Endometrial microvascular endothelial cells (primary cell): ENCODE data around the gene TMEM52. TPM values are rescaled to one million over a fixed set of nuclear protein-coding genes. Genes with fewer than 3 reads are reported as not detected.

Experiments
- in situ Hi-C: cut with HindIII; loops from 2 replicates; pipeline ENCODE4 v1.10.0; 2017; ENCODE audit warnings: low sequenced_read_pairs, low pct_unique_long_range_greater_than_20kb; ENCODE audit errors: inconsistent ontology term
- total RNA-seq: library from RNA; depleted of rRNA; stranded (reverse); fragments of >200 nt; gene quantifications from one replicate; pipeline ENCODE4 v1.2.3, GENCODE V29; 2015; ENCODE audit errors: inconsistent ontology term

Gene TMEM52
- total RNA-seq, 1 donor from 2014 or later: not detected

GRCh38 chr1:1889090-1889750, 29.9 kb downstream of the TMEM52 start:
- in situ Hi-C loops: loop anchor here (10.0 kb wide), 1 partner anchor 64 kb away; no protein-coding TSS in a partner anchor

DNA sequence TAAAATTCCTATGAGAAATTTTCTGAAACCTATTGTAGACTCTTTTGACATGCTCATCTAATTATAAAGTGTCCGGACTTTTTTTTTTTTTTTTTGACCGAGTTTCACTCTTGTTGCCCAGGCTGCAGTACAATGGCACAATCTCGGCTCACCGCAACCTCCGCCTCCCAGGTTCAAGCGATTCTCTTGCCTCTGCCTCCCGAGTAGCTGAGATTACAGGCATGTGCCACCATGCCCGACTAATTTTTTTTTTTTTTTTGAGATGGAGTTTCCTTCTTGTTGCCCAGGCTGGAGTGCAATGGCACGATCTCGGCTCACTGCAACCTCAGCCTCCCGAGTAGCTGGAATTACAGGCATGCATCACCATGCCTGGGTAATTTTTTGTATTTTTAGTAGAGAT, 35.2 kb downstream of the TMEM52 start:
- in situ Hi-C loops: loop anchor here (10.0 kb wide), 1 partner anchor 59 kb away; no protein-coding TSS in a partner anchor

GRCh38 chr1:1883092-1883873, 35.8 kb downstream of the TMEM52 start:
- in situ Hi-C loops: loop anchor here (10.0 kb wide), 1 partner anchor 58 kb away; no protein-coding TSS in a partner anchor

DNA sequence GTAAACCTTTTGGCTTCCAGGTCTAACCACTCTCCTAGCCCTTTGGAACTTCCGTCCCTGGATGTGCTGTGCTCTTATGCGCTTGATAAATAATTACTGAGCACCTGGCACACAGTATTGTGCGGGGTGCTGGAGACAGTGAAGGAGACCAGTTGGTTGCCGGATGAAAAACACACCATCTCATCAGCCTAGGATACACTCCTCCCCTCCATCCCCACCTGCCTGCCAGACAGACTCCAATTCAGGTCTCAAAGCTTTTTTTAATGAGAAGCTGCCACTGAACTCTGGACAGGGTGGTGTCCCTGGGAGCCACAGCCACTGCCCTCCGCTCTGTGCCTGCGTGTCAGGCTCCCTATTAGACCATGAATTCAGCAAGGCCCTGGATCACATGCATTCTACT, 37.4 kb downstream of the TMEM52 start:
- in situ Hi-C loops: loop anchor here (10.0 kb wide), 1 partner anchor 57 kb away; no protein-coding TSS in a partner anchor

GRCh38 chr1:1880617-1881312, 38.3 kb downstream of the TMEM52 start:
- in situ Hi-C loops: loop anchor here (10.0 kb wide), 1 partner anchor 56 kb away; no protein-coding TSS in a partner anchor

- in situ Hi-C loops: loop anchor here (10.0 kb wide), 1 partner anchor 55 kb away; no protein-coding TSS in a partner anchor
Observed at GRCh38 chr1:1879942-1880341, 39.1 kb downstream of the TMEM52 start.

- in situ Hi-C loops: no loop called here
Observed at GRCh38 chr1:1877865-1878436, 41.1 kb downstream of the TMEM52 start.

DNA sequence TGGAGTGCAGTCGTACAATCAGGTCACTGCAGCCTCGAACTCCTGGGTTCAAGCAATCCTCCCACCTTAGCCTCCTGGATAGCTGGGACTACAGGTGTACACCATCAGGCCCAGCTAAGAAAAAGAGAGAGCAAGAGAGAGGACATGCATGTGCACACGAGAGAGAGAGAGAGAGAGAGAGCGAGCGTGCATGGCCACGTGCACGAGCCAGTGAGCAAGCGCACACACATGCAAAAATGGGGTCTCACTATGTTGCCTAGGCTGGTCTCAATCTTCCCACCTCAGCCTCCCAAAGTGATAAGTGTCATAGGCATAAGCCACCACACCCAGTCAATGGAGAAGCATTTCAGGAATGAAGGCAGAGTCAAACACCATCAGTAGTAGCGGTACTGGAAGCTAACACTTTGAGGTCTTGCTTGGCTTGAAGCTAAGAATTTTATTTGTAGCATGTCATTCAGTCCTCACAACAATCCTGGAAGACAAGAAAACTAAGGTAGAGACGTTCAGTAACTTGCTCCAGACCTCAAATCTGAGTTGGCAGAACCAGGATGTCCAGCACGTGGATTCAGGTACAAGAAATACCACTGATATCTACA, 42.6 kb downstream of the TMEM52 start:
- in situ Hi-C loops: no loop called here

DNA sequence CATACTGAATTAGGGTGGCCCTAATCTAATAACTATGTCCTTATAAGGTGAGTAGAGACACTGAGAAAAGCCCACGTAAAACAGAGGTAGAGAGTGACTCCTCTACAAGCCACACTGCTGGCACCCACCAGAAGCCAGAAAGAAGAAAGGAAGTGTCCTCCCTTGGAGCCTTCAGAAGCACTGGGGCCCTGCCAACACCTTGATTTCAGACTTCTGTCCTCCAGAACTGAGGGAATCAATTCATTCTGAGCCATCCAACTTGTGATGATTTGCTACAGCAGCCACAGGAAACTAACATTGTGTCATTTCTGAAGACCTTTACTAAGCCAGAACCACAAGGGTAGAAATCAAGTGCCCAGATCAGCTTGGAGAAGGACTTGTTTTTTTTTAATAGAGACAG, 43.1 kb downstream of the TMEM52 start:
- in situ Hi-C loops: no loop called here

DNA sequence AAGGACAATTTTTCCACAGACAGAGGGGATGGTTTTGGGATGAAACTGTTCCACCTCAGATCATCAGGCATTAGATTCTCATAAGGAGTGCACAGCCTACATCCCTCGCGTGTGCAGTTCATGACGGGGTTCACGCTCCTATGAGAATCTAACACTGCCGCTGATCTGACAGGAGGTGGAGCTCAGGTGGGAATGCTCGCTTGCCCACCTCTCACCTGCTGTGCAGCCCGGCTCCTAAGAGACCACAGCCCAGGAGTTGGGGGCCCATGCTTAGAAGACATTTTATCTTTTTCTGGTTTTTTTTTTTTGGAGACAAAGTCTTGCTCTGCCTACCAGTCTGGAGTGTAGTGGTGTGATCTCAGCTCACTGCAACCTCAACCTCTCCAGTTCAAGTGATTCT, 44.2 kb downstream of the TMEM52 start:
- in situ Hi-C loops: no loop called here

- in situ Hi-C loops: no loop called here
Observed at GRCh38 chr1:1873186-1873585, 45.9 kb downstream of the TMEM52 start.

DNA sequence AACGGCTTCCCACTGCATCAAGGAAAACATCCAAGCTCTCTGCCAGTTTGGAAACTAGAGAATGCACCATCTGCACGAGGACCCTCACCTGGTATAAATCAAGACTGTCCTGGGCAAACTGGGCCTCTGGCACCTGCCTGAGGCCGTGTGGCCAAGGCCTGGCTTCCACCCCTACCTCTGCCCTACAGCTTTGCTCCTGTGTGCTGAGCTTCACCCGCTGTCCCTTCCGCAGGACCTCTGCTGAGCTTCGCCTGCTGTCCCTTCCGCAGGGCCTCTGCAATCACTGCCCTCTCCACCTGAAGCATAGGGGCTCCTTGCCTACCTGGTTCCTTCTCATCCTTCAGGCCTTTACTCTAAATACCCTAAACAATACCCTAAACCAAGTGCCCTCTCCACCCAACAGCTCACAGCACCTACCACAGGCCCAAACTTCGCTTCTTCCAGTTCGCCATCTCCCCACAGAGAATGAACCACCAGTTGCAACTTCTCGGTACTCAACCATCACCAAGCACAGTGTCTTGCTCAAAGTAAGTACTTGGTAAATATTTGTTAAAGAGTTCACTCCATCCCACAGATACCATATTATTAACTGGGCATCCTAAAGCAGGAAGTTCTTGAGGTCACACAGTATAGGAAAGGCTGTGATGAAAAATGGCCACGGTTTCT, 46.6 kb downstream of the TMEM52 start:
- in situ Hi-C loops: no loop called here

GRCh38 chr1:1869469-1869868, 49.6 kb downstream of the TMEM52 start:
- in situ Hi-C loops: no loop called here

Other genes starting within 250 kb of the TMEM52 start
- 23.0 TPM for gene SLC35E2B, start 226.5 kb downstream of the TMEM52 start, total RNA-seq
- 6.9 TPM for gene CDK11A, start 194.9 kb downstream of the TMEM52 start, total RNA-seq
- gene NADK, start 140.8 kb downstream of the TMEM52 start, total RNA-seq: 78.4 TPM
- gene GNB1, start 28.2 kb downstream of the TMEM52 start, total RNA-seq: 184 TPM
- gene CALML6, start 4.0 kb downstream of the TMEM52 start, total RNA-seq: not detected
- gene CFAP74, start 84.5 kb upstream of the TMEM52 start, total RNA-seq: not detected
- not detected for gene GABRD, start 100.1 kb upstream of the TMEM52 start, total RNA-seq
- 3.6 TPM for gene PRKCZ, start 131.1 kb upstream of the TMEM52 start, total RNA-seq